PC-9 (cell line): ENCODE results near the gene HOOK1. TPM values are rescaled to one million over a fixed set of nuclear protein-coding genes. Genes with fewer than 3 reads are reported as not detected.

Source experiments
- BruUV-seq: library from RNA; stranded (reverse); fragments of 400-500 nt; replicated peaks from 2 replicates; lab custom pipeline; 2021; lab: Mats Ljungman, UMichigan
- CTCF ChIA-PET: fragments of 300-600 bp; sonication (Branson Sonifier 250); formaldehyde crosslinking; loops from one replicate; lab custom pipeline; 2022; ENCODE audit warnings: antibody characterized with exemption; lab: Charles Lee
- POLR2A ChIA-PET: fragments of 300-600 bp; sonication (Branson Sonifier 250); formaldehyde crosslinking; loops from one replicate; lab custom pipeline; 2022; ENCODE audit warnings: antibody characterized with exemption; ENCODE audit not compliant: unreplicated experiment; lab: Charles Lee
- DNase-seq, 2 experiments: peaks; one replicate each; pipeline versions ENCODE4 v3.0.0 to v3.0.0-alpha.2; 2015 to 2022; ENCODE audit warnings: mixed read lengths in 1 of 2
- H2AFZ ChIP-seq: fragments of 200-600 bp; sonication (generic); 2 replicates; pipeline ENCODE4 v1.8.1; 2017; ENCODE audit warnings: antibody characterized with exemption
- H3F3A ChIP-seq: fragments of 200-600 bp; sonication (generic); 2 replicates; pipeline ENCODE4 v1.8.1; 2017; ENCODE audit warnings: antibody characterized with exemption, mild to moderate bottlenecking, low read depth; ENCODE audit not compliant: insufficient read depth
- H3K27ac ChIP-seq: fragments of 200-600 bp; sonication (generic); 2 replicates; pipeline ENCODE4 v1.6.1; 2016; ENCODE audit warnings: mixed run types
- H3K27me3 ChIP-seq: fragments of 200-600 bp; sonication (generic); 2 replicates; pipeline ENCODE4 v1.6.1; 2016; ENCODE audit warnings: low read depth, mixed run types; ENCODE audit not compliant: insufficient read depth
- H3K36me3 ChIP-seq: fragments of 200-600 bp; sonication (generic); 2 replicates; pipeline ENCODE4 v1.6.1; 2016; ENCODE audit warnings: low read depth, mixed run types
- H3K4me1 ChIP-seq: fragments of 200-600 bp; sonication (generic); replicated peaks from 2 replicates; pipeline ENCODE4 v1.6.1; 2016; ENCODE audit warnings: mixed run types; ENCODE audit not compliant: insufficient read depth
- H3K4me2 ChIP-seq: fragments of 200-600 bp; sonication (generic); 2 replicates; pipeline ENCODE4 v1.6.1; 2017; ENCODE audit warnings: mixed run types
- H3K4me3 ChIP-seq: fragments of 200-600 bp; sonication (generic); 2 replicates; pipeline ENCODE4 v1.6.1; 2016; ENCODE audit warnings: mixed run types
- H3K79me2 ChIP-seq: fragments of 200-600 bp; sonication (generic); 2 replicates; pipeline ENCODE4 v1.6.1; 2017; ENCODE audit warnings: low read depth, mixed run types
- H3K9me2 ChIP-seq: fragments of 200-600 bp; sonication (generic); 2 replicates; pipeline ENCODE4 v1.8.1; 2017; ENCODE audit warnings: mild to moderate bottlenecking; ENCODE audit not compliant: insufficient read depth
- H3K9me3 ChIP-seq: fragments of 200-600 bp; sonication (generic); 2 replicates; pipeline ENCODE4 v1.8.1; 2016; ENCODE audit warnings: low read depth; ENCODE audit not compliant: insufficient read depth
- H4K20me1 ChIP-seq: fragments of 200-600 bp; sonication (generic); 2 replicates; pipeline ENCODE4 v1.8.1; 2017; ENCODE audit not compliant: insufficient read depth
- CTCF ChIP-seq: fragments of 200-600 bp; sonication (generic); conservative IDR thresholded peaks from 2 replicates; pipeline ENCODE4 v1.6.1; 2017; ENCODE audit warnings: mixed run types, antibody characterized with exemption, mild to moderate bottlenecking, moderate library complexity
- EZH2 ChIP-seq: fragments of 200-600 bp; sonication (generic); IDR thresholded peaks from 2 replicates; pipeline ENCODE4 v1.8.0; 2017; ENCODE audit warnings: antibody characterized with exemption, low read depth
- intact Hi-C: fragments of 100-400 bp; cut with micrococcal nuclease; formaldehyde crosslinking; loops from one replicate; pipeline ENCODE4 v1.10.0; 2022; ENCODE audit not compliant: unreplicated experiment
- total RNA-seq: library from RNA; stranded (reverse); gene quantifications from 2 replicates; pipeline ENCODE4 v1.2.3, GENCODE V29; 2021

Gene HOOK1
- total RNA-seq, 1 experiment from 2014 or later: 23.7 TPM

- Histone ChIP-seq H3K9me3 (no peaks in the 10 kb centered on the region), H2AFZ (no peak overlapping the region), H3K36me3 (no peaks in the 10 kb centered on the region), H3K9me2 (no peaks in the 10 kb centered on the region), H3K4me2 (no peak overlapping the region), H3K4me3 (no peak overlapping the region), H3K27ac (no peak overlapping the region), H4K20me1 (no peaks in the 10 kb centered on the region), H3K4me1 (no peaks in the 10 kb centered on the region), H3F3A (no peaks in the 10 kb centered on the region), H3K27me3 (no peaks in the 10 kb centered on the region), H3K79me2 (no peaks in the 10 kb centered on the region)
- ChIA-PET CTCF (interaction anchor here (0.9 kb wide), 1 partner anchor 167 kb away, joined by 4 read pairs; no protein-coding TSS in a partner anchor), POLR2A (interaction anchor here (0.7 kb wide), 1 partner anchor 243 kb away, joined by 41 read pairs; no protein-coding TSS in a partner anchor)
- BruUV-seq: no TSS peak
- no peak for DNase-seq
- TF ChIP-seq CTCF (no peak), EZH2 (no peak)
- intact Hi-C loops: loop anchor here (5.0 kb wide), 1 partner anchor 167 kb away; no protein-coding TSS in a partner anchor
Measured at GRCh38 chr1:59779949-59780348, 34.8 kb upstream of the HOOK1 start.

GRCh38 chr1:59788825-59789224, 25.9 kb upstream of the HOOK1 start:
- BruUV-seq: no TSS peak
- ChIA-PET CTCF (no interaction called here), POLR2A (no interaction called here)
- no peak overlapping the region for H3K27ac ChIP-seq
- DNase-seq: no peak
- no peaks in the 10 kb centered on the region for H3K9me3 ChIP-seq
- no peaks in the 10 kb centered on the region; the same call in 1 of the 2 replicates for H3K9me2 ChIP-seq
- no peaks in the 10 kb centered on the region for H3F3A ChIP-seq
- H3K4me3 ChIP-seq: no peak overlapping the region
- no peaks in the 10 kb centered on the region for H3K79me2 ChIP-seq
- no peaks in the 10 kb centered on the region for H4K20me1 ChIP-seq
- no peaks in the 10 kb centered on the region for H3K36me3 ChIP-seq
- intact Hi-C loops: no loop called here
- no peak overlapping the region for H2AFZ ChIP-seq
- no peak overlapping the region for H3K4me2 ChIP-seq
- TF ChIP-seq CTCF (no peak), EZH2 (no peak)
- no peaks in the 10 kb centered on the region for H3K27me3 ChIP-seq
- H3K4me1 ChIP-seq: no peaks in the 10 kb centered on the region

GRCh38 chr1:59798600-59798999, 16.1 kb upstream of the HOOK1 start:
- no peak for DNase-seq
- no peaks in the 10 kb centered on the region for H3F3A ChIP-seq
- H3K9me2 ChIP-seq: no peaks in the 10 kb centered on the region
- H3K36me3 ChIP-seq: no peaks in the 10 kb centered on the region
- no peak overlapping the region for H3K4me3 ChIP-seq
- intact Hi-C loops: no loop called here
- H3K4me1 ChIP-seq: no peaks in the 10 kb centered on the region
- ChIA-PET POLR2A (no interaction called here), CTCF (no interaction called here)
- no peaks in the 10 kb centered on the region for H3K9me3 ChIP-seq
- H3K27me3 ChIP-seq: no peaks in the 10 kb centered on the region
- H4K20me1 ChIP-seq: no peaks in the 10 kb centered on the region
- no peak overlapping the region for H3K4me2 ChIP-seq
- no peak overlapping the region for H2AFZ ChIP-seq
- no peaks in the 10 kb centered on the region for H3K79me2 ChIP-seq
- no TSS peak for BruUV-seq
- TF ChIP-seq EZH2: no peak
- TF ChIP-seq CTCF: no peak
- H3K27ac ChIP-seq: no peak overlapping the region
